ENCODE results near the gene NFIL3.
A peak's percentile ranks its signal among the peaks of the same experiment; 100 is the strongest.
"Not testable (repeated sequence)": the region's sequence is repeated elsewhere in the genome, so short reads cannot be mapped to it uniquely, and the experiment has no call there.

NFIL3 gene

GRCh38 chr9:91395106-91395552 lies 28.5 kb downstream of the NFIL3 start:
- no peak for DNase-seq

- DNase-seq = no peak
Observed at GRCh38 chr9:91393826-91394225, 29.8 kb downstream of the NFIL3 start.

- no peak for DNase-seq
Observed at GRCh38 chr9:91392435-91392834, 31.2 kb downstream of the NFIL3 start.

GRCh38 chr9:91391818-91392217 lies 31.8 kb downstream of the NFIL3 start:
- no peak for DNase-seq

- no peak for DNase-seq
Observed at GRCh38 chr9:91391412-91391811, 32.2 kb downstream of the NFIL3 start.

- DNase-seq = not testable (repeated sequence)
Observed at GRCh38 chr9:91389686-91390085, 33.9 kb downstream of the NFIL3 start.

- no peak for DNase-seq
Observed at GRCh38 chr9:91386765-91387164, 36.9 kb downstream of the NFIL3 start.

GRCh38 chr9:91384954-91385353 lies 38.7 kb downstream of the NFIL3 start:
- no peak for DNase-seq

GRCh38 chr9:91383577-91383976 lies 40.1 kb downstream of the NFIL3 start:
- no peak for DNase-seq

- DNase-seq = no peak
Observed at GRCh38 chr9:91382298-91382697, 41.3 kb downstream of the NFIL3 start.

GRCh38 chr9:91379426-91379825 lies 44.2 kb downstream of the NFIL3 start:
- peak; percentile 36 for DNase-seq

- DNase-seq = peak; percentile 29
Observed at GRCh38 chr9:91378695-91379127, 44.9 kb downstream of the NFIL3 start.

- not testable (repeated sequence) for DNase-seq
Observed at GRCh38 chr9:91378054-91378453, 45.6 kb downstream of the NFIL3 start.

GRCh38 chr9:91376239-91376638 lies 47.4 kb downstream of the NFIL3 start:
- no peak for DNase-seq

GRCh38 chr9:91374939-91375338 lies 48.7 kb downstream of the NFIL3 start:
- DNase-seq = peak; percentile 81

- DNase-seq = no peak
Observed at GRCh38 chr9:91371894-91372293, 51.7 kb downstream of the NFIL3 start.

GRCh38 chr9:91370006-91370405 lies 53.6 kb downstream of the NFIL3 start:
- not testable (repeated sequence) for DNase-seq

GRCh38 chr9:91364702-91365101 lies 58.9 kb downstream of the NFIL3 start:
- no peak for DNase-seq

- DNase-seq = no peak
Observed at GRCh38 chr9:91364005-91364404, 59.6 kb downstream of the NFIL3 start.

GRCh38 chr9:91362051-91362611 lies 61.5 kb downstream of the NFIL3 start:
- no peak for DNase-seq

GRCh38 chr9:91361291-91362050 lies 62.2 kb downstream of the NFIL3 start, which contains the start of gene AUH:
Gene AUH (minus strand): TSS chr9:91361918. CDS start chr9:91361889, 29 bp downstream.
- peak; percentile 76 for DNase-seq

GRCh38 chr9:91360551-91361290 lies 62.9 kb downstream of the NFIL3 start:
- DNase-seq = no peak

GRCh38 chr9:91359734-91360470 lies 63.7 kb downstream of the NFIL3 start:
- DNase-seq = no peak
